Right lobe of liver (tissue), 4 donors: ENCODE data around the gene IQSEC1.

ENCODE experiments used
- CTCF ChIP-seq, 4 donors: fragments of 200-600 bp in 3 of 4; fragments of 450-650 bp in 1 of 4; IDR thresholded peaks; one replicate each; pipeline versions ENCODE4 v1.5.1 to v1.8.0; 2016 to 2022; ENCODE audit warnings: antibody characterized with exemption in 4 of 4, mild to moderate bottlenecking in 2 of 4
- POLR2A ChIP-seq: fragments of 450-650 bp; IDR thresholded peaks from one replicate; pipeline ENCODE4 v1.6.1; 2017; ENCODE audit warnings: antibody characterized with exemption, mild to moderate bottlenecking
- donor health status: DM: no; HTN: no; CAD: no.
- donor health status: DM: no; HTN: no; CAD: no.
- donor health status: DM: no; HTN: yes; CAD: no.

- TF ChIP-seq CTCF (IDR thresholded peaks at IDR 0.05) = no peak
- TF ChIP-seq POLR2A = no peak
Observed at GRCh38 chr3:13023235-13023970, 49.8 kb downstream of the IQSEC1 start.
